WTC11 (cell line): Measurements from ENCODE around the gene PKIB. TPM values are rescaled to one million over a fixed set of nuclear protein-coding genes. Genes with fewer than 3 reads are reported as not detected.
A peak's percentile ranks its signal among the peaks of the same experiment; 100 is the strongest.

Experiments used
- ATAC-seq: fragments of 200-7000 bp; cut with Tn5 transposase; 2 replicates; pipeline ENCODE4 v1.10.0; 2021; ENCODE audit warnings: mild to moderate bottlenecking, moderate library complexity
- CTCF ChIA-PET: fragments of 300-600 bp; sonication (Branson Sonifier 250); formaldehyde crosslinking; loops from one replicate; lab custom pipeline; 2021; ENCODE audit warnings: antibody characterized with exemption; lab: Charles Lee
- POLR2A ChIA-PET: fragments of 350-600 bp; sonication (Branson Sonifier 250); formaldehyde crosslinking; loops from one replicate; lab custom pipeline; 2021; ENCODE audit warnings: antibody characterized with exemption; lab: Charles Lee
- DNase-seq: peaks from one replicate; pipeline ENCODE4 v3.0.0; 2021; ENCODE audit warnings: low spot score
- H3K27ac Mint-ChIP-seq: 2 replicates; pipeline ENCODE4 v1.8.0; 2021; ENCODE audit warnings: mixed read lengths
- H3K27me3 Mint-ChIP-seq: 2 replicates; pipeline ENCODE4 v1.8.0; 2021; ENCODE audit warnings: low read depth, mild to moderate bottlenecking, moderate library complexity, mixed read lengths
- H3K36me3 Mint-ChIP-seq: 2 replicates; pipeline ENCODE4 v1.8.0; 2021; ENCODE audit warnings: mixed read lengths
- H3K4me1 Mint-ChIP-seq: 2 replicates; pipeline ENCODE4 v1.8.0; 2022; ENCODE audit warnings: mixed read lengths
- H3K4me3 Mint-ChIP-seq: 2 replicates; pipeline ENCODE4 v1.8.0; 2021; ENCODE audit warnings: mild to moderate bottlenecking, moderate library complexity, mixed read lengths
- H3K9me3 Mint-ChIP-seq: 2 replicates; pipeline ENCODE4 v1.8.0; 2021; ENCODE audit warnings: mixed read lengths
- ARID4B ChIP-seq: sonication (generic); formaldehyde crosslinking; IDR thresholded peaks from 2 replicates; pipeline ENCODE4 v1.8.0; 2023; ENCODE audit warnings: missing genetic modification reagents, mild to moderate bottlenecking, borderline replicate concordance
- ATF3 ChIP-seq: sonication (generic); formaldehyde crosslinking; conservative IDR thresholded peaks from 2 replicates; pipeline ENCODE4 v1.8.1; 2022; ENCODE audit warnings: mild to moderate bottlenecking, missing genetic modification reagents
- ATF6 ChIP-seq: sonication (generic); formaldehyde crosslinking; IDR thresholded peaks from 2 replicates; pipeline ENCODE4 v1.8.1; 2023; ENCODE audit warnings: mild to moderate bottlenecking, missing genetic modification reagents
- EMX1 ChIP-seq: fragments of 250-450 bp; sonication (Bioruptor Pico); IDR thresholded peaks from 2 replicates; pipeline ENCODE4 v1.8.0; 2021; ENCODE audit warnings: mild to moderate bottlenecking
- ERG ChIP-seq: fragments of 250-450 bp; sonication (Bioruptor Pico); IDR thresholded peaks from 2 replicates; pipeline ENCODE4 v1.8.0; 2021; ENCODE audit warnings: mild to moderate bottlenecking
- FOXP1 ChIP-seq: sonication (generic); formaldehyde crosslinking; IDR thresholded peaks from 2 replicates; pipeline ENCODE4 v1.8.0; 2022; ENCODE audit warnings: missing genetic modification reagents, mild to moderate bottlenecking, moderate library complexity, borderline replicate concordance
- JUN ChIP-seq: sonication (generic); formaldehyde crosslinking; IDR thresholded peaks from 2 replicates; pipeline ENCODE4 v1.8.0; 2023; ENCODE audit warnings: mild to moderate bottlenecking, missing genetic modification reagents
- KAT7 ChIP-seq: sonication (generic); formaldehyde crosslinking; IDR thresholded peaks from 2 replicates; pipeline ENCODE4 v1.8.1; 2023; ENCODE audit warnings: missing genetic modification reagents, mild to moderate bottlenecking, borderline replicate concordance
- MLX ChIP-seq: sonication (generic); formaldehyde crosslinking; IDR thresholded peaks from 2 replicates; pipeline ENCODE4 v1.8.1; 2023; ENCODE audit warnings: mild to moderate bottlenecking, missing genetic modification reagents, moderate library complexity
- NFE2L1 ChIP-seq: sonication (generic); formaldehyde crosslinking; IDR thresholded peaks from 2 replicates; pipeline ENCODE4 v1.8.1; 2023; ENCODE audit warnings: missing genetic modification reagents
- NR2C2 ChIP-seq: sonication (generic); formaldehyde crosslinking; IDR thresholded peaks from 2 replicates; pipeline ENCODE4 v1.8.0; 2022; ENCODE audit warnings: mild to moderate bottlenecking, missing genetic modification reagents
- SMAD3 ChIP-seq: sonication (generic); formaldehyde crosslinking; IDR thresholded peaks from 2 replicates; pipeline ENCODE4 v1.8.0; 2022; ENCODE audit warnings: missing genetic modification reagents, mild to moderate bottlenecking, borderline replicate concordance
- TP53 ChIP-seq: sonication (generic); formaldehyde crosslinking; IDR thresholded peaks from 2 replicates; pipeline ENCODE4 v1.8.1; 2023; ENCODE audit warnings: mild to moderate bottlenecking, missing genetic modification reagents
- ZNF263 ChIP-seq: sonication (generic); formaldehyde crosslinking; IDR thresholded peaks from 2 replicates; pipeline ENCODE4 v1.8.1; 2022; ENCODE audit warnings: low read depth, mild to moderate bottlenecking, moderate library complexity, missing genetic modification reagents
- ZNF281 ChIP-seq: sonication (generic); formaldehyde crosslinking; IDR thresholded peaks from 2 replicates; pipeline ENCODE4 v1.8.0; 2023; ENCODE audit warnings: mild to moderate bottlenecking, missing genetic modification reagents
- ZNF416 ChIP-seq: fragments of 250-450 bp; sonication (Bioruptor Pico); IDR thresholded peaks from 2 replicates; pipeline ENCODE4 v1.9.0; 2021; ENCODE audit warnings: mild to moderate bottlenecking, inconsistent platforms
- total RNA-seq: library from RNA; stranded (reverse); gene quantifications from 3 replicates; pipeline ENCODE4 v1.2.3, GENCODE V29; 2021
- TF ChIP-seq, protein P1 (sequence below): fragments of 250-450 bp; sonication (Bioruptor Pico); IDR thresholded peaks from 2 replicates; pipeline ENCODE4 v1.9.0; 2021; ENCODE audit warnings: mild to moderate bottlenecking
- TF ChIP-seq, protein P2 (sequence below): fragments of 250-450 bp; sonication (Bioruptor Pico); conservative IDR thresholded peaks from 2 replicates; pipeline ENCODE4 v1.9.0; 2021; ENCODE audit warnings: mild to moderate bottlenecking

Gene PKIB
- total RNA-seq, 1 experiment from 2014 or later = 26.4 TPM

DNA sequence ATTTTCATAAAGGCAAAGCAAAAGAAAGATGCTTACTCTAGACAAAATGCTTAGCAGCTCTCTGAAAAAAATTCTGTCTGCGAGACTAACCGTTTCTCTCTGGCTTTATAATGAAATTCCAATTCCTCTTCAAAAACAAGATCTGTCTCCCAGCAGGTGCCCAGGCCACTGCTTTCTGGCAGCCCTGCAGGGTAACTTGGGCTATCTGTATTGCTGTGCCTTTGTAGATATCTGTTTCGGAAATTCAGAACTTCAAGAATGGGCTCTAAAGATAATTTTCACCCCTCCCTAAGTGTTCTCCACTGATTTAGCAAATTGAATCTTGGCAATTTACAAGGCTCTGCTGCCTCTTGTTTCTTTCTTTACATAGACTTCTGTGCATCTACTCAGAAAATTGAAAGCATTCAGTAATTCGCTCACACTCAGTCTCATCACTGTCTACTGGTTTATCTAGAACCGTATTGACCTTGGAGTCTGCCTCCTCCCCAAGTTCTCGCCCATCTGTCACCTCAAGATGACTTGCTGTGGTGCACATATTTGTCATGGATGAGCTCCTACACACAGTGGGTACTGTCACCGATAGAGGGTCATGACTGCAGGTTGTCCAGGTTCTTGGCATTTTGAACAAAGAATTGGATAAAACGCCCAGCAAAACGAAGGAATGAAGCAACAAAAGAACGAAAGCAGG lies 142.9 kb downstream of the PKIB start:
- 0 out of 2 replicates have a peak, but pooled peaks have one; percentile 25 for ATAC-seq
- peaks cover 41% of the 10 kb centered on the region for H3K4me1 Mint-ChIP-seq
- peaks cover 25% of the 10 kb centered on the region for H3K9me3 Mint-ChIP-seq
- TF ChIP-seq ZNF416 (no peak), JUN (no peak), ZNF281 (no peak), NFE2L1 (CRISPR knock-in tag) (no peak), ZNF263 (no peak), SMAD3 (CRISPR knock-in tag) (no peak), NR2C2 (CRISPR knock-in tag) (no peak), ATF6 (CRISPR knock-in tag) (no peak), TP53 (CRISPR knock-in tag) (no peak), ARID4B (CRISPR knock-in tag) (no peak), FOXP1 (CRISPR knock-in tag) (no peak), ATF3 (CRISPR knock-in tag) (no peak), ERG (CRISPR knock-in tag) (no peak), EMX1 (CRISPR knock-in tag) (no peak), MLX (CRISPR knock-in tag) (no peak), KAT7 (CRISPR knock-in tag) (no peak)
- TF ChIP-seq, protein P1, sequence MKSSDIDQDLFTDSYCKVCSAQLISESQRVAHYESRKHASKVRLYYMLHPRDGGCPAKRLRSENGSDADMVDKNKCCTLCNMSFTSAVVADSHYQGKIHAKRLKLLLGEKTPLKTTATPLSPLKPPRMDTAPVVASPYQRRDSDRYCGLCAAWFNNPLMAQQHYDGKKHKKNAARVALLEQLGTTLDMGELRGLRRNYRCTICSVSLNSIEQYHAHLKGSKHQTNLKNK (CRISPR knock-in tag) = no peak
- TF ChIP-seq, protein P2, sequence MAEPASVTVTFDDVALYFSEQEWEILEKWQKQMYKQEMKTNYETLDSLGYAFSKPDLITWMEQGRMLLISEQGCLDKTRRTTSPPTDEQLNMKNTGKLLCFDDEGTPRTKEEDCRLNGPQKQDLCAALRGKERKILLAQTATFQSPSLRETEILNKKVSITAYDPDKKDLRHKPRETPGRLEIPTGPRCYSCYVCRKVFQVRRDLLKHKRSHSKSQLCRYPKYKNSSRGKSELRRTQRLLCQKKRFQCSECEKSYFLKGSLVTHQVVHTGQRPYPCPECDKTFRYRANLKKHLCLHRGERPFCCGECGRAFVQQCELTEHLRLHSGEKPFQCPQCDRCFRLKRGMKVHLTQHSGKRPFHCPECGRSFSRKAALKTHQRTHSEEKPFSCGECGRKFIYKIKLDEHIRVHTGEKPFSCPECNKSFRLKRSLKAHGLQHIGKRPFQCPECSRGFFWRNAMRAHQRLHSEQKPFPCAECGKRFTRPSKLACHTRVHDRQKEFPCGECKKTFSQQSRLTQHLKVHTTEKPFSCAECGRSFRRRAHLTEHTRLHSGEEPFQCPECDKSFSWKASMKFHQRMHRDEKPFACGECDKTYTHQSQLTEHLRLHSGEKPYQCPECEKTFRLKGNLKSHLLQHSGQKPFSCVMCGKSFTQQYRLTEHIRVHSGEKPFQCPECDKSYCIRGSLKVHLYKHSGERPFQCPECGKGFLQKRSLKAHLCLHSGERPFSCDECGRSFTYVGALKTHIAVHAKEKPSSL (CRISPR knock-in tag) = no peak
- H3K27ac Mint-ChIP-seq = no peak overlapping the region
- H3K27me3 Mint-ChIP-seq = peaks cover 93% of the 10 kb centered on the region
- DNase-seq = no peak
- no peak overlapping the region for H3K4me3 Mint-ChIP-seq
- ChIA-PET CTCF (interaction anchor here (0.7 to 1.6 kb wide), 3 partner anchors 86 to 224 kb away, joined by 3 to 4 read pairs (median 3); no protein-coding TSS in a partner anchor), POLR2A (no interaction called here)
- H3K36me3 Mint-ChIP-seq = peaks cover 19% of the 10 kb centered on the region
